ENCODE data around the gene ARSB. TPM values are rescaled to one million over a fixed set of nuclear protein-coding genes. Genes with fewer than 3 reads are reported as not detected.

Gene ARSB
- total and polyA plus RNA-seq, 2 donors (not counting 1 experiment from before 2014, with no cell fraction given): 10.1 to 27.7 TPM

GRCh38 chr5:78899922-78900362 is 85.2 kb downstream of the ARSB start:
- no peak overlapping the region for H3K4me3 ChIP-seq (replicated peaks in 1 of 4; ENCODE audit: control extremely low read depth in 1 of 4, insufficient read depth in 1 of 4, low read depth in 3 of 4, low read length in 4 of 4)
- H3K79me2 ChIP-seq (ENCODE audit: control insufficient read depth, insufficient read depth, low read length): no peaks in the 10 kb centered on the region
- no peaks in the 10 kb centered on the region for H3K9me3 ChIP-seq (ENCODE audit: control insufficient read depth, insufficient read depth, low read depth, low read length)
- H3K27ac ChIP-seq (ENCODE audit: insufficient read depth, low read length): no peak overlapping the region
- peaks cover 6% of the 10 kb centered on the region for H3K4me1 ChIP-seq (ENCODE audit: control insufficient read depth, extremely low read depth, insufficient read depth, low read length)
- no peak overlapping the region for H3K9ac ChIP-seq (ENCODE audit: insufficient read depth, low read length)
- DNase-seq (ENCODE audit: low read depth in 2 of 2): peak; percentile 55 to 70
- peak; percentile 62 to 86 for TF ChIP-seq CTCF (conservative IDR thresholded peaks at IDR 0.05 in 1 of 2, IDR thresholded peaks at IDR 0.05 in 1 of 2; ENCODE audit: low read depth in 1 of 2, low read length in 2 of 2)
- no peak for TF ChIP-seq EZH2 (IDR thresholded peaks at IDR 0.05; ENCODE audit: low read length, missing control alignments)
- no peaks in the 10 kb centered on the region for H4K20me1 ChIP-seq (ENCODE audit: control insufficient read depth, extremely low read depth, insufficient read depth, low read length)
- H3K4me2 ChIP-seq (ENCODE audit: extremely low read depth, insufficient read depth, low read length): no peak overlapping the region
- no peak overlapping the region for H2AFZ ChIP-seq (ENCODE audit: low read length)
- no peaks in the 10 kb centered on the region for H3K27me3 ChIP-seq (ENCODE audit: control insufficient read depth, insufficient read depth, low read length)
- no peaks in the 10 kb centered on the region for H3K36me3 ChIP-seq (ENCODE audit: control insufficient read depth, insufficient read depth, low read length)

- Histone ChIP-seq H2AFZ (ENCODE audit: low read length) (no peak overlapping the region), H3K36me3 (ENCODE audit: control insufficient read depth, insufficient read depth, low read length) (no peaks in the 10 kb centered on the region), H3K9me3 (ENCODE audit: control insufficient read depth, insufficient read depth, low read depth, low read length) (no peaks in the 10 kb centered on the region), H3K4me2 (ENCODE audit: extremely low read depth, insufficient read depth, low read length) (no peak overlapping the region), H3K27ac (ENCODE audit: insufficient read depth, low read length) (no peak overlapping the region), H3K4me1 (ENCODE audit: control insufficient read depth, extremely low read depth, insufficient read depth, low read length) (peaks cover 6% of the 10 kb centered on the region), H3K27me3 (ENCODE audit: control insufficient read depth, insufficient read depth, low read length) (no peaks in the 10 kb centered on the region), H4K20me1 (ENCODE audit: control insufficient read depth, extremely low read depth, insufficient read depth, low read length) (no peaks in the 10 kb centered on the region), H3K4me3 (replicated peaks in 1 of 4; ENCODE audit: control extremely low read depth in 1 of 4, insufficient read depth in 1 of 4, low read depth in 3 of 4, low read length in 4 of 4) (no peak overlapping the region), H3K9ac (ENCODE audit: insufficient read depth, low read length) (no peak overlapping the region), H3K79me2 (ENCODE audit: control insufficient read depth, insufficient read depth, low read length) (no peaks in the 10 kb centered on the region)
- peak; percentile 75 to 84 for DNase-seq (ENCODE audit: low read depth in 2 of 2)
- TF ChIP-seq EZH2 (IDR thresholded peaks at IDR 0.05; ENCODE audit: low read length, missing control alignments): no peak
- TF ChIP-seq CTCF (conservative IDR thresholded peaks at IDR 0.05 in 1 of 2, IDR thresholded peaks at IDR 0.05 in 1 of 2; ENCODE audit: low read depth in 1 of 2, low read length in 2 of 2): no peak
These were observed 89.0 kb downstream of the ARSB start for GRCh38 chr5:78896132-78896531.

- DNase-seq (ENCODE audit: low read depth in 2 of 2): no peak
- H3K27ac ChIP-seq (ENCODE audit: insufficient read depth, low read length): no peak overlapping the region
These were observed 89.5 kb downstream of the ARSB start for GRCh38 chr5:78895616-78896015.

More at GRCh38 chr5:78895616-78896015, 89.5 kb downstream of the ARSB start:
- peaks cover 6% of the 10 kb centered on the region for H3K4me1 ChIP-seq (ENCODE audit: control insufficient read depth, extremely low read depth, insufficient read depth, low read length)
- no peaks in the 10 kb centered on the region for H3K79me2 ChIP-seq (ENCODE audit: control insufficient read depth, insufficient read depth, low read length)
- no peak overlapping the region for H3K4me2 ChIP-seq (ENCODE audit: extremely low read depth, insufficient read depth, low read length)
- TF ChIP-seq EZH2 (IDR thresholded peaks at IDR 0.05; ENCODE audit: low read length, missing control alignments) (no peak), CTCF (conservative IDR thresholded peaks at IDR 0.05 in 1 of 2, IDR thresholded peaks at IDR 0.05 in 1 of 2; ENCODE audit: low read depth in 1 of 2, low read length in 2 of 2) (no peak)
- H3K4me3 ChIP-seq (replicated peaks in 1 of 4; ENCODE audit: control extremely low read depth in 1 of 4, insufficient read depth in 1 of 4, low read depth in 3 of 4, low read length in 4 of 4): no peak overlapping the region
- H3K36me3 ChIP-seq (ENCODE audit: control insufficient read depth, insufficient read depth, low read length): no peaks in the 10 kb centered on the region
- H4K20me1 ChIP-seq (ENCODE audit: control insufficient read depth, extremely low read depth, insufficient read depth, low read length): no peaks in the 10 kb centered on the region
- H2AFZ ChIP-seq (ENCODE audit: low read length): no peak overlapping the region
- H3K9me3 ChIP-seq (ENCODE audit: control insufficient read depth, insufficient read depth, low read depth, low read length): no peaks in the 10 kb centered on the region
- H3K27me3 ChIP-seq (ENCODE audit: control insufficient read depth, insufficient read depth, low read length): no peaks in the 10 kb centered on the region
- H3K9ac ChIP-seq (ENCODE audit: insufficient read depth, low read length): no peak overlapping the region
